ENCODE results near the gene PRKCA. TPM values are rescaled to one million over a fixed set of nuclear protein-coding genes. Genes with fewer than 3 reads are reported as not detected.

The PRKCA gene
- total and polyA plus RNA-seq, 2 donors (not counting 3 experiments of a cell fraction or from before 2014, with no cell fraction given), result 7.5 to 34.2 TPM

DNA sequence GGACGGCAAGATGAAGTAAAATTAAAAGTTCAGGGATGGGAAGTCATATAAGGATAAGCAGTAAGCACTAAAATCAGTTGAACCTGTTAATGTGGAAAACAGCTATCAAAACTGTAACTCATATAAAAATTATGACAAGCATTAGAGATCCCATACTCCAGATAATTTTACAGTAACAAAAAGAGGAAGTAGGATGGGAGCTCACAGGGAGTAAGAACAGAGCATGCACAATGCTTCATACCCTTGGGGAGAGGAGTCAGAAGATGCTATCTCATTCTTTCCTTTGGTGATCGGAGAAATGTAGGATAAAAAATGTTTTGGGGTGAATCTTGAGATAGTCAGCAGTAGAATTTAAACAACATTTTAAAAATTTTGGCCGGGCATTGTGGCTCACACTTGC is 367.8 kb downstream of the PRKCA start:
- ChIA-PET CTCF (interaction anchor here (1.3 to 1.4 kb wide), 2 partner anchors 9 to 380 kb away, joined by 4 read pairs; no protein-coding TSS in a partner anchor), POLR2A (interaction anchor here (0.5 kb wide), 1 partner anchor 469 kb away, joined by 3 read pairs; no protein-coding TSS in a partner anchor)
- no peak for DNase-seq (ENCODE audit: low read depth, low spot score)
- H2AFZ ChIP-seq (ENCODE audit: low read depth, low read length), result no peak overlapping the region
- no peak overlapping the region for H3K4me3 ChIP-seq (replicated peaks in 1 of 3; ENCODE audit: insufficient read depth in 1 of 3, low read depth in 1 of 3, low read length in 3 of 3)
- FAIRE-seq, result no peak
- intact Hi-C loops (cut with micrococcal nuclease), result loop anchor here (5.0 kb wide), 2 partner anchors 88 to 368 kb away; partner anchors contain the start of gene PRKCA
- no peaks in the 10 kb centered on the region for H3K27me3 ChIP-seq (ENCODE audit: control insufficient read depth in 2 of 2, insufficient read depth in 2 of 2, low read length in 2 of 2)
- H3K27ac ChIP-seq (ENCODE audit: insufficient read depth, low read depth, low read length), result no peak overlapping the region
- dilution Hi-C loops (cut with MboI; ENCODE audit: extremely low pct_ligation_motif_present, low sequenced_read_pairs), result no loop called here
- no peaks in the 10 kb centered on the region for H3K9me1 ChIP-seq (replicated peaks; ENCODE audit: control insufficient read depth, extremely low read depth, insufficient read depth, low read length)
- no peaks in the 10 kb centered on the region for H3K36me3 ChIP-seq (ENCODE audit: control insufficient read depth in 2 of 2, extremely low read depth in 1 of 2, insufficient read depth in 2 of 2, low read length in 2 of 2)
- no peak overlapping the region for H3K9ac ChIP-seq (replicated peaks; ENCODE audit: extremely low read depth, insufficient read depth, low read length)
- TF ChIP-seq POLR2A (IDR thresholded peaks at IDR 0.05; ENCODE audit: low read depth, low read length) (no peak), MYC (IDR thresholded peaks at IDR 0.05; ENCODE audit: low read depth, low read length) (no peak), EZH2 (IDR thresholded peaks at IDR 0.05; ENCODE audit: borderline replicate concordance, low read depth, low read length, severe bottlenecking) (no peak), MAX (IDR thresholded peaks at IDR 0.05; ENCODE audit: insufficient read depth, insufficient read length) (no peak), GATA2 (IDR thresholded peaks at IDR 0.05; ENCODE audit: insufficient read depth, insufficient read length, low read depth, low read length) (no peak), FOS (IDR thresholded peaks at IDR 0.05; ENCODE audit: borderline replicate concordance, insufficient read depth, low read length) (no peak), POLR2AphosphoS5 (IDR thresholded peaks at IDR 0.05; ENCODE audit: insufficient read depth, low read depth, low read length) (no peak), JUN (IDR thresholded peaks at IDR 0.05; ENCODE audit: borderline replicate concordance, insufficient read depth, insufficient read length, low read depth) (no peak)
- TF ChIP-seq, protein P1, sequence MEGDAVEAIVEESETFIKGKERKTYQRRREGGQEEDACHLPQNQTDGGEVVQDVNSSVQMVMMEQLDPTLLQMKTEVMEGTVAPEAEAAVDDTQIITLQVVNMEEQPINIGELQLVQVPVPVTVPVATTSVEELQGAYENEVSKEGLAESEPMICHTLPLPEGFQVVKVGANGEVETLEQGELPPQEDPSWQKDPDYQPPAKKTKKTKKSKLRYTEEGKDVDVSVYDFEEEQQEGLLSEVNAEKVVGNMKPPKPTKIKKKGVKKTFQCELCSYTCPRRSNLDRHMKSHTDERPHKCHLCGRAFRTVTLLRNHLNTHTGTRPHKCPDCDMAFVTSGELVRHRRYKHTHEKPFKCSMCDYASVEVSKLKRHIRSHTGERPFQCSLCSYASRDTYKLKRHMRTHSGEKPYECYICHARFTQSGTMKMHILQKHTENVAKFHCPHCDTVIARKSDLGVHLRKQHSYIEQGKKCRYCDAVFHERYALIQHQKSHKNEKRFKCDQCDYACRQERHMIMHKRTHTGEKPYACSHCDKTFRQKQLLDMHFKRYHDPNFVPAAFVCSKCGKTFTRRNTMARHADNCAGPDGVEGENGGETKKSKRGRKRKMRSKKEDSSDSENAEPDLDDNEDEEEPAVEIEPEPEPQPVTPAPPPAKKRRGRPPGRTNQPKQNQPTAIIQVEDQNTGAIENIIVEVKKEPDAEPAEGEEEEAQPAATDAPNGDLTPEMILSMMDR (IDR thresholded peaks at IDR 0.05; ENCODE audit: extremely low read depth in 1 of 2, insufficient read depth in 1 of 2, low read depth in 1 of 2, low read length in 2 of 2), result no peak
- H4K20me1 ChIP-seq (replicated peaks; ENCODE audit: control insufficient read depth, extremely low read depth, insufficient read depth, low read length), result no peaks in the 10 kb centered on the region
- H3K4me1 ChIP-seq (ENCODE audit: control insufficient read depth, extremely low read depth, insufficient read depth, low read length), result peaks cover 2% of the 10 kb centered on the region
- no peak overlapping the region for H3K4me2 ChIP-seq (ENCODE audit: insufficient read depth, low read length)
- no TSS peak for BruUV-seq (replicated peaks)
- no peaks in the 10 kb centered on the region for H3K9me3 ChIP-seq (replicated peaks; ENCODE audit: control insufficient read depth, insufficient read depth, low read length)
- H3K79me2 ChIP-seq (ENCODE audit: control insufficient read depth, insufficient read depth, low read length), result no peaks in the 10 kb centered on the region

Measured in endothelial cell of umbilical vein (primary cell).